C1 segment of cervical spinal cord (tissue), 14 donors: ENCODE data around the gene CKAP5.

Source experiments
- DNase-seq, 14 donors: peaks; one replicate each; lab custom pipeline; 2025; lab: John Stamatoyannopoulos, UW

The CKAP5 gene

GRCh38 chr11:46769636-46770221 is 76.4 kb downstream of the CKAP5 start:
- no peak for DNase-seq

- no peak for DNase-seq
Measured at GRCh38 chr11:46766656-46767055, 79.4 kb downstream of the CKAP5 start.

- no peak for DNase-seq
Measured at GRCh38 chr11:46762248-46762647, 83.8 kb downstream of the CKAP5 start.

- DNase-seq: no peak
Measured at GRCh38 chr11:46761807-46762206, 84.3 kb downstream of the CKAP5 start.

GRCh38 chr11:46760429-46761128 is 85.5 kb downstream of the CKAP5 start:
- DNase-seq: no peak

- DNase-seq: peak in 1 of 14 donors; percentile 20
Measured at GRCh38 chr11:46759196-46759595, 86.9 kb downstream of the CKAP5 start.

- no peak for DNase-seq
Measured at GRCh38 chr11:46755962-46756361, 90.1 kb downstream of the CKAP5 start.

- no peak for DNase-seq
Measured at GRCh38 chr11:46747150-46747549, 98.9 kb downstream of the CKAP5 start.

- DNase-seq: no peak
Measured at GRCh38 chr11:46745995-46746394, 100.1 kb downstream of the CKAP5 start.

GRCh38 chr11:46745328-46745727 is 100.8 kb downstream of the CKAP5 start:
- no peak for DNase-seq

- no peak for DNase-seq
Measured at GRCh38 chr11:46743693-46744339, 102.3 kb downstream of the CKAP5 start.

GRCh38 chr11:46743043-46743442 is 103.0 kb downstream of the CKAP5 start:
- DNase-seq: peak in 1 of 14 donors; percentile 10

GRCh38 chr11:46741600-46742484 is 104.2 kb downstream of the CKAP5 start:
- no peak for DNase-seq

GRCh38 chr11:46738887-46739286 is 107.2 kb downstream of the CKAP5 start:
- DNase-seq: no peak

GRCh38 chr11:46737699-46738098 is 108.4 kb downstream of the CKAP5 start:
- DNase-seq: no peak

GRCh38 chr11:46736615-46737014 is 109.5 kb downstream of the CKAP5 start:
- no peak for DNase-seq

GRCh38 chr11:46736146-46736545 is 109.9 kb downstream of the CKAP5 start:
- DNase-seq: no peak

GRCh38 chr11:46733234-46733633 is 112.8 kb downstream of the CKAP5 start:
- DNase-seq: no peak

GRCh38 chr11:46731545-46731944 is 114.5 kb downstream of the CKAP5 start:
- no peak for DNase-seq

- no peak for DNase-seq
Measured at GRCh38 chr11:46729110-46730027, 116.7 kb downstream of the CKAP5 start.

- DNase-seq: no peak
Measured at GRCh38 chr11:46728659-46729040, 117.4 kb downstream of the CKAP5 start.
